Posterior cingulate gyrus (tissue), 11 donors: ENCODE results near the gene ANAPC1.
"Not testable (repeated sequence)": the region's sequence is repeated elsewhere in the genome, so short reads cannot be mapped to it uniquely, and the experiment has no call there.

Experiments used
- DNase-seq, 10 donors: peaks; one replicate each; pipeline versions ENCODE4 v3.0.0 to v3.0.0-alpha.2; 2020 to 2021; ENCODE audit warnings: mixed read lengths in 3 of 10
- intact Hi-C: fragments of 100-400 bp; cut with DNase I; formaldehyde crosslinking; loops from one replicate; pipeline ENCODE4 v1.15.1; 2023

ANAPC1 gene

GRCh38 chr2:111834221-111834620 is 49.8 kb downstream of the ANAPC1 start:
- DNase-seq, intact Hi-C loops: not testable (repeated sequence)

- intact Hi-C loops, DNase-seq: not testable (repeated sequence)
These were observed 53.5 kb downstream of the ANAPC1 start for GRCh38 chr2:111830479-111830878.

- intact Hi-C loops, DNase-seq: not testable (repeated sequence)
These were observed 55.7 kb downstream of the ANAPC1 start for GRCh38 chr2:111828217-111828766.

GRCh38 chr2:111812970-111813622 is 70.9 kb downstream of the ANAPC1 start:
- not testable (repeated sequence) for DNase-seq

GRCh38 chr2:111790633-111791032 is 93.4 kb downstream of the ANAPC1 start:
- DNase-seq, intact Hi-C loops: not testable (repeated sequence)

More at GRCh38 chr2:111812970-111813622, 70.9 kb downstream of the ANAPC1 start:
- intact Hi-C loops = not testable (repeated sequence)

- DNase-seq, intact Hi-C loops: not testable (repeated sequence)
These were observed 99.9 kb downstream of the ANAPC1 start for GRCh38 chr2:111784081-111784480.

- intact Hi-C loops, DNase-seq: not testable (repeated sequence)
These were observed 101.8 kb downstream of the ANAPC1 start for GRCh38 chr2:111782195-111782594.

GRCh38 chr2:111781443-111782094 is 102.4 kb downstream of the ANAPC1 start:
- intact Hi-C loops = not testable (repeated sequence)

GRCh38 chr2:111777155-111777554 is 106.8 kb downstream of the ANAPC1 start:
- DNase-seq, intact Hi-C loops: not testable (repeated sequence)

More at GRCh38 chr2:111781443-111782094, 102.4 kb downstream of the ANAPC1 start:
- not testable (repeated sequence) for DNase-seq

GRCh38 chr2:111776296-111776695 is 107.7 kb downstream of the ANAPC1 start:
- intact Hi-C loops, DNase-seq: not testable (repeated sequence)

GRCh38 chr2:111772180-111772579 is 111.8 kb downstream of the ANAPC1 start:
- intact Hi-C loops, DNase-seq: not testable (repeated sequence)

GRCh38 chr2:111770916-111771658 is 112.9 kb downstream of the ANAPC1 start:
- intact Hi-C loops, DNase-seq: not testable (repeated sequence)

- intact Hi-C loops, DNase-seq: not testable (repeated sequence)
These were observed 115.5 kb downstream of the ANAPC1 start for GRCh38 chr2:111768266-111769190.

- intact Hi-C loops, DNase-seq: not testable (repeated sequence)
These were observed 116.9 kb downstream of the ANAPC1 start for GRCh38 chr2:111767087-111767486.

GRCh38 chr2:111766295-111766694 is 117.7 kb downstream of the ANAPC1 start:
- DNase-seq, intact Hi-C loops: not testable (repeated sequence)

GRCh38 chr2:111764151-111764550 is 119.8 kb downstream of the ANAPC1 start:
- DNase-seq, intact Hi-C loops: not testable (repeated sequence)

- DNase-seq, intact Hi-C loops: not testable (repeated sequence)
These were observed 123.2 kb downstream of the ANAPC1 start for GRCh38 chr2:111760697-111761284.

GRCh38 chr2:111752533-111752932 is 131.5 kb downstream of the ANAPC1 start:
- intact Hi-C loops, DNase-seq: not testable (repeated sequence)

- intact Hi-C loops, DNase-seq: not testable (repeated sequence)
These were observed 133.4 kb downstream of the ANAPC1 start for GRCh38 chr2:111750641-111751040.
